Epithelial cell of prostate (primary cell): ENCODE measurements around the gene OR13A1.
"Not testable (repeated sequence)": the region's sequence is repeated elsewhere in the genome, so short reads cannot be mapped to it uniquely, and the experiment has no call there.

ENCODE experiments used
- DNase-seq: peaks from one replicate; pipeline ENCODE4 v3.0.0-alpha.2; 2011; ENCODE audit warnings: low read depth, low spot score
- H3K27ac ChIP-seq: fragments of 450-650 bp; 2 replicates; pipeline ENCODE4 v1.5.1; 2017; ENCODE audit warnings: mild to moderate bottlenecking

The OR13A1 gene

GRCh38 chr10:45315508-45315907 lies at the start of gene OR13A1:
Gene OR13A1 (minus strand): TSS chr10:45315608. CDS start chr10:45304422, 11,186 bp downstream.
- DNase-seq = no peak
- H3K27ac ChIP-seq = no peak within 1 kb of the TSS

- not testable (repeated sequence) for DNase-seq, H3K27ac ChIP-seq
Observed at GRCh38 chr10:45361983-45362799, 46.8 kb upstream of the OR13A1 start.

GRCh38 chr10:45358961-45359360 lies 43.6 kb upstream of the OR13A1 start:
- not testable (repeated sequence) for H3K27ac ChIP-seq, DNase-seq

GRCh38 chr10:45355494-45355893 lies 40.1 kb upstream of the OR13A1 start:
- DNase-seq = no peak
- no peak overlapping the region for H3K27ac ChIP-seq

GRCh38 chr10:45354261-45354660 lies 38.9 kb upstream of the OR13A1 start:
- no peak for DNase-seq
- no peak overlapping the region for H3K27ac ChIP-seq

GRCh38 chr10:45353186-45353585 lies 37.8 kb upstream of the OR13A1 start:
- H3K27ac ChIP-seq = no peak overlapping the region
- DNase-seq = no peak

- H3K27ac ChIP-seq, DNase-seq: not testable (repeated sequence)
Observed at GRCh38 chr10:45348196-45348765, 32.9 kb upstream of the OR13A1 start.

GRCh38 chr10:45347464-45347863 lies 32.1 kb upstream of the OR13A1 start:
- not testable (repeated sequence) for DNase-seq

GRCh38 chr10:45346652-45347335 lies 31.4 kb upstream of the OR13A1 start:
- not testable (repeated sequence) for DNase-seq, H3K27ac ChIP-seq

More at GRCh38 chr10:45347464-45347863, 32.1 kb upstream of the OR13A1 start:
- H3K27ac ChIP-seq = not testable (repeated sequence)

- H3K27ac ChIP-seq, DNase-seq: not testable (repeated sequence)
Observed at GRCh38 chr10:45340420-45340819, 25.0 kb upstream of the OR13A1 start.

GRCh38 chr10:45339894-45340293 lies 24.5 kb upstream of the OR13A1 start:
- H3K27ac ChIP-seq = no peak overlapping the region
- no peak for DNase-seq

GRCh38 chr10:45331824-45332223 lies 16.4 kb upstream of the OR13A1 start:
- not testable (repeated sequence) for H3K27ac ChIP-seq, DNase-seq

GRCh38 chr10:45326864-45327263 lies 11.5 kb upstream of the OR13A1 start:
- not testable (repeated sequence) for H3K27ac ChIP-seq, DNase-seq

- DNase-seq = no peak
- H3K27ac ChIP-seq = no peak overlapping the region
Observed at GRCh38 chr10:45325116-45325515, 9.7 kb upstream of the OR13A1 start.

GRCh38 chr10:45319702-45320101 lies 4.3 kb upstream of the OR13A1 start:
- DNase-seq = no peak

GRCh38 chr10:45313264-45313873 lies 2.0 kb downstream of the OR13A1 start:
- no peak for DNase-seq
- H3K27ac ChIP-seq = no peak overlapping the region

More at GRCh38 chr10:45319702-45320101, 4.3 kb upstream of the OR13A1 start:
- no peak overlapping the region for H3K27ac ChIP-seq

- DNase-seq = no peak
- no peak overlapping the region for H3K27ac ChIP-seq
Observed at GRCh38 chr10:45308707-45309106, 6.7 kb downstream of the OR13A1 start.

GRCh38 chr10:45302573-45302972 lies 12.8 kb downstream of the OR13A1 start:
- DNase-seq = no peak
- H3K27ac ChIP-seq = no peak overlapping the region

GRCh38 chr10:45298341-45298955 lies 17.0 kb downstream of the OR13A1 start:
- H3K27ac ChIP-seq, DNase-seq: not testable (repeated sequence)

GRCh38 chr10:45294681-45295080 lies 20.7 kb downstream of the OR13A1 start:
- H3K27ac ChIP-seq = no peak overlapping the region
- DNase-seq = no peak
